ENCODE results near the gene SLC37A3.

The SLC37A3 gene

GRCh38 chr7:140425718-140426117 lies 27.4 kb upstream of the SLC37A3 start:
- H3K9ac ChIP-seq (ENCODE audit: low read length), result no peak overlapping the region

DNA sequence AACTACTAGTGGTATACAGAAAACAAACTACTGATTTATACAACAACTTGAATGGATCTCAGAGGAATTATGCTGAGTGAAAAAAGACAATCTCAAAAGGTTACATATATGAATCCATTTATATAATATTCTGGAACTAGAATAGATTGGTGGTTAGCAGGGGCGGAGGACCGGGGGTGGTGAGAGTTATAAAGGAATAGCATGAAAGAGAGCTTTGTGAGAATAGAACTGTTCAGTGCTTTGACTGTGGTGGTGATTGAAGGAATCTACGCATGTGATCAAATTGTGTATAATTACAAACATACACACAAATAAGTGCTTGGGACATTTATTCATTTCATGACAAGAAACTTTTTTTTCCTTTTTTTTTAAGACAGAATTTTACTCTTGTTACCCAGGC lies 25.2 kb upstream of the SLC37A3 start:
- TF ChIP-seq CTCF (IDR thresholded peaks at IDR 0.05; ENCODE audit: low read length), result no peak
- no peak for TF ChIP-seq EZH2 (IDR thresholded peaks at IDR 0.05; ENCODE audit: borderline replicate concordance, low read length)
- no peaks in the 10 kb centered on the region for H3K79me2 ChIP-seq (ENCODE audit: insufficient read depth, low read length)
- no peaks in the 10 kb centered on the region for H3K4me1 ChIP-seq (ENCODE audit: insufficient read depth, low read length, severe bottlenecking)
- peaks cover 4% of the 10 kb centered on the region; the same call in 1 of the 2 replicates for H3K27me3 ChIP-seq (ENCODE audit: insufficient read depth, low read length)
- no peak overlapping the region for H3K4me3 ChIP-seq (ENCODE audit: low read depth, low read length, poor library complexity, severe bottlenecking)
- H2AFZ ChIP-seq (ENCODE audit: low read length), result no peak overlapping the region
- no peak overlapping the region for H3K9ac ChIP-seq (ENCODE audit: low read length)
- H3K27ac ChIP-seq (ENCODE audit: low read depth, low read length, poor library complexity, severe bottlenecking), result no peak overlapping the region
- H4K20me1 ChIP-seq (ENCODE audit: insufficient read depth, low read length), result no peaks in the 10 kb centered on the region
- H3K36me3 ChIP-seq (ENCODE audit: insufficient read depth, low read length), result no peaks in the 10 kb centered on the region
- H3K9me3 ChIP-seq (ENCODE audit: low read length), result no peaks in the 10 kb centered on the region
- H3K9me2 ChIP-seq (ENCODE audit: low read depth, low read length), result no peaks in the 10 kb centered on the region
- no peaks in the 10 kb centered on the region for H3F3A ChIP-seq (ENCODE audit: insufficient read depth, low read length)
- H3K4me2 ChIP-seq (ENCODE audit: low read length), result no peak overlapping the region

More at GRCh38 chr7:140425718-140426117, 27.4 kb upstream of the SLC37A3 start:
- Histone ChIP-seq H3K4me3 (ENCODE audit: low read depth, low read length, poor library complexity, severe bottlenecking) (no peak overlapping the region), H4K20me1 (ENCODE audit: insufficient read depth, low read length) (no peaks in the 10 kb centered on the region), H3F3A (ENCODE audit: insufficient read depth, low read length) (no peaks in the 10 kb centered on the region), H3K27me3 (ENCODE audit: insufficient read depth, low read length) (peaks cover 12% of the 10 kb centered on the region; the same call in 1 of the 2 replicates), H2AFZ (ENCODE audit: low read length) (no peak overlapping the region), H3K36me3 (ENCODE audit: insufficient read depth, low read length) (no peaks in the 10 kb centered on the region), H3K4me1 (ENCODE audit: insufficient read depth, low read length, severe bottlenecking) (no peaks in the 10 kb centered on the region), H3K27ac (ENCODE audit: low read depth, low read length, poor library complexity, severe bottlenecking) (no peak overlapping the region), H3K4me2 (ENCODE audit: low read length) (no peak overlapping the region), H3K79me2 (ENCODE audit: insufficient read depth, low read length) (no peaks in the 10 kb centered on the region), H3K9me3 (ENCODE audit: low read length) (no peaks in the 10 kb centered on the region), H3K9me2 (ENCODE audit: low read depth, low read length) (no peaks in the 10 kb centered on the region)
- TF ChIP-seq EZH2 (IDR thresholded peaks at IDR 0.05; ENCODE audit: borderline replicate concordance, low read length) (no peak), CTCF (IDR thresholded peaks at IDR 0.05; ENCODE audit: low read length) (no peak)

DNA sequence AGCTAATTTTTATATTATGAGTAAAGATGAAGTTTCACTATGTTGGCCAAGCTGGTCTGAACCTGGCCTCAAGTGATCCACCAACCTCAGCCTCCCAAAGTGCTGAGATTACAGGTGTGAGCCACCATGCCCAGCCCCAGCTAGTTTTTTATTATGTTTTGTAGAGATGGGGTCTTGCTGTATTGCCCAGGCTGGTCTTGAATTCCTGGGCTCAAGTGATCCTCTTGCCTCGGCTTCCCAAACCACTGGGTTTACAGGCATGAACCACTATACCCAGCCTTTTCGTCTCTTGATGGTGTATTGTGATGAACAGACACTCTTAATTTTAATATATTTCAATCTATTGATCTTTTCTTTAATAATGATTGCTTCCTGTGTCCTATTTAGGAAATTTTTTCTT lies 23.2 kb upstream of the SLC37A3 start:
- no peaks in the 10 kb centered on the region for H4K20me1 ChIP-seq (ENCODE audit: insufficient read depth, low read length)
- H2AFZ ChIP-seq (ENCODE audit: low read length), result no peak overlapping the region
- TF ChIP-seq CTCF (IDR thresholded peaks at IDR 0.05; ENCODE audit: low read length), result no peak
- no peak for TF ChIP-seq EZH2 (IDR thresholded peaks at IDR 0.05; ENCODE audit: borderline replicate concordance, low read length)
- H3K4me3 ChIP-seq (ENCODE audit: low read depth, low read length, poor library complexity, severe bottlenecking), result no peak overlapping the region
- no peaks in the 10 kb centered on the region for H3K36me3 ChIP-seq (ENCODE audit: insufficient read depth, low read length)
- no peak overlapping the region for H3K4me2 ChIP-seq (ENCODE audit: low read length)
- no peaks in the 10 kb centered on the region for H3K79me2 ChIP-seq (ENCODE audit: insufficient read depth, low read length)
- no peaks in the 10 kb centered on the region for H3K4me1 ChIP-seq (ENCODE audit: insufficient read depth, low read length, severe bottlenecking)
- no peak overlapping the region for H3K9ac ChIP-seq (ENCODE audit: low read length)
- no peaks in the 10 kb centered on the region for H3K9me3 ChIP-seq (ENCODE audit: low read length)
- H3K27me3 ChIP-seq (ENCODE audit: insufficient read depth, low read length), result peaks cover 4% of the 10 kb centered on the region; the same call in 1 of the 2 replicates
- H3K9me2 ChIP-seq (ENCODE audit: low read depth, low read length), result no peaks in the 10 kb centered on the region
- no peaks in the 10 kb centered on the region for H3F3A ChIP-seq (ENCODE audit: insufficient read depth, low read length)
- H3K27ac ChIP-seq (ENCODE audit: low read depth, low read length, poor library complexity, severe bottlenecking), result no peak overlapping the region
